Stimulated activated CD8-positive, alpha-beta memory T cell treated with anti-CD3 and anti-CD28 coated beads, Interleukin-2, amount 100 ng/mL, for 1 hour (primary cell): ENCODE data around the gene APOA1.
"Not testable (repeated sequence)": the region's sequence is repeated elsewhere in the genome, so short reads cannot be mapped to it uniquely, and the experiment has no call there.

Experiments
- DNase-seq, 2 donors: peaks; one replicate each; pipeline ENCODE4 v3.0.0-alpha.2; 2020; ENCODE audit warnings: low read depth in 2 of 2

Gene APOA1

DNA sequence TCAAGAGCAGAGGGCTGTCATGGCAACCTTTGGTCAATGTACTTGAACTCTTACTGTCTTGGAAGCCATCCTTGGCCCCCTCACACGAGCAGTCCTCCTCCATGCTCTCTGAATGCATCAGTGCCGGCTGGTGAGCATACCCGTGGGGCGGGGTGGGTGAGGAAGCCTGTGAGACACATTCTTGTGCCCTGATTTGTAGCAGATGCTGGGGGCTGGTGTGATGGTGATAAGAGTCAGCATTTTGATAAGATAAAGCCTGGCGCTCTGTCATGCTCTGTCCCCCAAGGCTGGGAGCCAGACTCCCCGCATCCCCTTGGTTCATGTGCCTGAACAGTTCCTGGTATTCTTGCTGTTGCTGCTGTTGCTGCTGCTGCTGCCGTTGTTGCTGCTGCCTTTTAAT is 20.5 kb upstream of the APOA1 start:
- DNase-seq = no peak

DNA sequence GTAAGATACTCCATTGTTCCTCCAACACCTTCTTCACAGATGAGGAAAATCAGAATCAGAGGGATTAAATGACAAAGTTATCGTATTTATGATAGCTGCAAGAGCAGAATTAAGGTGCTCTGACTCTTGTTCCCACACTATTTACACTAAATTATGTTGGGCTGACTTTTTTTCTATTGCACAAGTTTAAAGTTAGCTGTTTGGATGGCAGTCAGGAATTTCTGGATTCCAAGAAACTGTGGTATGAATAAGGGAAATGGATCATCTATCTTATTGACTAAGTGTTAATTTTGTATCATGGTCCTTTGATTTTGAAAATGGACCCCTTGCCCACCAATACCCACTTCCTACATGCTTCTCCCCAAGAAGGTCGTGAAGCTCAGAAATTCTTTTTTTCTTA is 19.9 kb upstream of the APOA1 start:
- no peak for DNase-seq

DNA sequence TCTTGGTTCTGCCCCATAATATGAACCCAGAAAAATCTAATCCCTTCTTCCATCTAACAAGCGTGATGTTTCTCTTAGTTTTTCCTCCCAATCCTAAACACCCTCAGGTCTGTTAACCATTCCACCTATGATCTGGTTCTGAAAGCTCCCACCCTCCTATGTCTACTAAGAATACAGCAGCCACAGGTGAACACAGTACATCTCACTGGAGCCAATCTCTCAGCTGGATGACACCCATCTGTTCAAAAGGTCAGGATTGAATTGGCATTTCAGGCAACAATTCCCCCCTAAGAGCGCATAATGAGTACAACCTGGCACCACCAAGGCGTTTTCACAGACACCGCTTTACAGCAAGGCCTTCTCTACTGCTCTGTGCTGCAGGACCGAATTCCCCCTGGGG is 19.0 kb upstream of the APOA1 start:
- DNase-seq = no peak

DNA sequence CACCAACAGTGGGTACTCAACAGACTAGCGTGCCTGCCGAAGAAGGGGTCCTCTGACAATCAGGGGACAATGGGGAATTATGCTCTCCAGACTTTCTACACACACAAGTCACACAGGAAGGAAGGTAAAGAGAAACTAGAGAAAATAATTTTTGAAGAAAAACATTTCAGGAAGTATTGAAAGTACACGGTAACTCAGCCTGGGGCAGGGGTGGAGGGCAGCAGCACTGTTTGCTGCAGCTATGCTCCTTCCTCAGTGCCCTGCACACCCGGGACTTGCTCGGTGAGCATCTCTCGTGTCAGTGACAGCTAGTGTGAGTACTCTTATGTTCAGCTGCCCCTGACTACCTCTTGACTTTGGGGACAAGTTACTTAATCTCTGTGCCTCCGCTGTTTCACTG is 18.0 kb upstream of the APOA1 start:
- DNase-seq = no peak

DNA sequence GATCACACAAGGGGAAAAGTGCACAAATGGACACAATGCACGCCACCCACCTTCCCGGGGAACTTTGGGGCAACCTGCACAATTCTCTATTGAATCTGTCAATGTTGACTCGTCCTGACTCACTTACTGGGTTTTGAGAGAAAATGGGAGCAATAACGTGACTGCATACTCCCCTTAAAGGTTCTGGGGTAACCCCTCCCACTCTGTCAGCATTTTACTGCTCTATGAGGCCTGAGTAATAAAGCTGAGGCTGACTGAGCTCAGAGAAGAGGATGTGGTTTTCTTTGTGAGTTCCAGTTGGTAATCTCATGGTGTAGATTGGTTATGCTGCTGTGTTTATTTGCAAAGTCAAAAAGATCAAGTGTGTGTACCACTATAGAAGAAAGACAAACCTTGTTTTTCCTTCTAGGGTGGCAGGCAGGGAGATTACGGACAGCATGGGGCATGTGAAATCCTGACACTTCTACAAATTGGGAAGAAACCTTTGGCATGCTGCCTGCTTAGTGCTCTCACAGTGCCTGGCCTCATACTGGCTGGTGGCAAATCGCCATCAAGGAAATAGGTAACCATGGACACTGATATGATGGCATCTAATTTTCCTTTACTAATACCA is 16.1 kb upstream of the APOA1 start:
- DNase-seq = peak; percentile 13 to 24

DNA sequence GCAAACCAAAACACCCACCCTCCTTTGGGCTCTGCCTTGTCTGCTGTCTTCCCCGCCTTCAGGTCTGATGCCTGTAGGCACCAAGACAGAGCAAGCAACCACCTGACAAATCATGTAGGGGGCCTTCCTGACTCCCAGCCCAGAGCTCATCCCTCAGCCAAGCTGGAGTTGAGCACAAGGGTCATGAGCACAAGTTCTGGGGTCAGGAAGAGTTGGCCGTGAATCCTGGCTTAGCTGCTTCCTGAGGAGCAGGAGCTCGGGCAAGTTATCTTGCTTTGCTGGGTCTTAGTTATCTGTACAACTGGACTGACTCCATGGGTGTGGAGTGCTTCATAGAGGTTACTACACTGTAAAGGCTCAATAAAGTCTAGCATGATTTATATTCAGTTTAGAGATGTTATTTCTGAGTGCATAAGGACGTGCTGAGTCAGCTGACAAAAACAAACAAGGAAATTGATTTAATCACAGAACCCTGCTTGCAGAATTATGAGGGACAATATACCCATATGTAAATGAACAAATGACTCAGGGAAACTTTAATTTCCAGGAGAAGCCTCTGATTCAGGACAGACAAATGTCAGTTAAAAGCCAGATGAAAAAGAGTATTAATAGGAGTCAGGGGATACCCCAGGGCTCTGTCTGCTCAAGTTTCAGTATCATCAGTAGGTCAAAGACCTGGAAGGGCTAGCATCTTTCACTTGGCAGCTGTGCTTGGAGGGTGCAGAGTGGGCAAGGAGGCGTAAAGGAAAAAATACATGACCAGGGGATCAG is 15.0 kb upstream of the APOA1 start:
- DNase-seq = no peak

DNA sequence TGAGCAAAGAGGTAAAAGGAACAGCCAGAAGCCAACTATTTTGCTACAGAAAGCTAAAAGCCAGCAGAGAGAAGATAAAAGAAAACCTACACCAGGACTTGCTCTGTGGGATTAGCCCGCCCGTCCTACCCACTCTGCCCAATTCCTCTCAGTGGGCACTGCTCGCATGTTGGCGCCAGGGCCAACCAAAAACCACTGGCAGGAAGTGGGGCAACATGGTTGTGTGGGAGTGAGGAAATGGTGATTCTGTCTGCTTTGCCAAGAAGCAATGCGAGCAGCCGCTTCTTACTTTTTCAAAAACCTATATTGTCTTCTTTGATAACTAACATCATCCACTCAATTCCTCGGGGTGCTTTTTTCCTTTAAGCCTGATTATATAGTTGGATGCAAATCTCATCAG is 14.2 kb upstream of the APOA1 start:
- DNase-seq = peak; percentile 10 to 20

DNA sequence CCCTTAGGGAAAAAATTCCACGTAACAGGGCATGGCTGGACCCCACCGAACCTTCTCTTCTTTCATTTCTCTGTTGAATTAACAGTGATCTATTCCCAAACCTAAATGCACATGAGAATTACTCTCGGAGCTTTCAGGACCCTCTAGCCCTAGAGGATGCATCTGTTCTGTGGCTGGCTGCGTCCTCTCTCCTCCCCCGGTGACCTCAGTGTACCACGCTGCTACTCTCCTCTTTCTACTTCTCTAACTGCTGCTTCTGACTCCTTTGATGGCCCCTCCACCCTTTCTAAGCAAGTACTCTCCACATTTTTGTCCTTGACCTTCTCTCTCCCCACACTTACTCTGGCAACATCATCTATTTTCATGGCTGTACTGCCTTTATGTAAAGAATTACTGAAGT is 12.1 kb upstream of the APOA1 start:
- no peak for DNase-seq

DNA sequence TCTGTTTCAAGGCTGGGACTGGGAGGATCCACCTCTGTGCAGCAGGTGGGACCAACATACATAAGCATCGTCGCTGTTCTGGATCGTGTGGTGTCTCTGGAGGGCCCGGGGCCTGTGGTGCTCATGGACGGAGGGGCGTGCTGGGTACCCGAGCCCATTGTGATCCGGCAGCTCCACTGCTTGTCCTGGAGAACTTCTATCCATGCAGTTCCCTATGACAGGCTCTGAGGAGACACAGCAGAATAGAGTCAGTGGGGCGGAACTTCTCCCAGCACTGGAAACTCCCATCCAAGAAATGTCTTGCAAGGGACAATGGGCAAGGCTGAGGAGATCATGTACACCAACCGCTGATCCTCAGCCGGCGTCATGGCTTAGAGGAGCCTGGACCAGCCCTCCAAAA is 11.6 kb upstream of the APOA1 start:
- no peak for DNase-seq

DNA sequence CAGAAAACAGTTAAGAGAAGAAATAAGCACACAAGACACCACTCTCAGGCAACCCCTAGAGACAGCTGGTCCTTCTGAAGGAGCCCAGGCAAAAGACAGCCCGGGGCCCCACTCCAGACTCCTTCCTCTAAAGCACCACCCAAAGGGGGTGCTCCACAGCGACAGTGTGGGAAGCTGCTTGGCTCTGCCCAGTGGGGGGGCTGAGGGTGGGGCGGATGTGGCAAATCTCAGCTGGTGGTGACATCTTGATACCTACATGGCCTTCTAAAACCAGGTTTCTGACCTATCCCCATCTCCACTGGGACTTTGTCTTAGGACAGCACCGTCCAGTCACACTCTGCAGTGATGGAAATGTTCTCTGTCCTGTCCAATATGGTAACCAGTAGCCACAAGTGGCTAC is 10.2 kb upstream of the APOA1 start:
- no peak for DNase-seq

DNA sequence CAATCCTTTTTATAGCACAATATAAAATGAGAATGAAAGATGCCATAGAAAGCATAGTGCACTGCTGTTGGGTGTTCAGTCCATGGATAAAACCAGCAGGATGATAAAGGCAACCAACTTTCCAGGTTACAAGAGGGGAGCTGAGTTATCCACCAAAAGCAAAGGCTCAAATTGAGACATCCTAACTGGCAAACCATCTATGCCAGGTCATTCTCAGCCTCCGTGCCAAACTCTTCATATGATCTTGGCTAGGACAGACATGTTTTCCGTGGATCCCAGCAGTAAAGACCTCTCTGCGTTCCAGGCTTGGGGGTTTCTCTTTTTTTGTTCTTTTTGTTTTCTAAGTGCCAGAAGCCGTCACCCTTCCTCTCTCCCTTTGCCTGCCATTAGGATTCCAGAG is 7.3 kb upstream of the APOA1 start:
- no peak for DNase-seq

DNA sequence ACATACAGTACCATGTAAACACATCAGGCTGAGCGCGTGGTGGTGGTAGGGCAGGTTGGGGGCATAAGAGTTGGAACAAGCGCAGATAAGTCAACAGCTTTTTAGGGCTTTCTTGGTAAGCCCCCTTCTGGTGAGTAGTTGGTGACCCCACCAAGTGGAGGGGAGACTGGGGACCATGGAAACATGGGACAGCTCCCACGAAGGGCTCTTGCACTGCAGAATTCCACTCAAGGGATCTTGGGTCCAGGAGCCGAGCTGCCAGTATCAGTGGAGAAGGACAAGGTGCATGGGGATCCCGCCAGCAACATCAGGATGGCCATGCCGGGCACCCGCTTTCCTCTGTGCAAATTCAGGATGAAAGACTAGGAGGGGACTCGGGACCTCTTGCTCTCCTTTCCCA is 6.2 kb upstream of the APOA1 start:
- DNase-seq = no peak

DNA sequence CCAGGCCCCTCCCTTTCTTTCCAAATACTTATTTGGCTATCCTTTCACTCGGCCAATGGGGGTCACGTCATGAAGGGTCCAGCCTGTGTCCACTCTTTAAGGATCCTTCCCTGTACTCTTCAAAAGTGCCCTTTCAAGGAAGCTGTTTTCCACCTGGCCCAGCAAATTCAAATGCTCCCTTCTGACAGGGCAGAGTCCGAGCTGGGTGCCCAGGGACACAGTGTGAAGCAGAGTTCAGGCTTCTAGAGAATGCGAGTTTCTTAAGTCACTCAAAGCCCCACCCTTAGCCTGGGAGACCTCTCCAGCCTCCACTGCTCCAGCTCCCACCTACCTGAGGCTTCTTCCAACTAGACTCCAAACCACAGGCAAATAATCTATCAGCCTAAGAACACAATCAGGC is 5.5 kb upstream of the APOA1 start:
- no peak for DNase-seq

DNA sequence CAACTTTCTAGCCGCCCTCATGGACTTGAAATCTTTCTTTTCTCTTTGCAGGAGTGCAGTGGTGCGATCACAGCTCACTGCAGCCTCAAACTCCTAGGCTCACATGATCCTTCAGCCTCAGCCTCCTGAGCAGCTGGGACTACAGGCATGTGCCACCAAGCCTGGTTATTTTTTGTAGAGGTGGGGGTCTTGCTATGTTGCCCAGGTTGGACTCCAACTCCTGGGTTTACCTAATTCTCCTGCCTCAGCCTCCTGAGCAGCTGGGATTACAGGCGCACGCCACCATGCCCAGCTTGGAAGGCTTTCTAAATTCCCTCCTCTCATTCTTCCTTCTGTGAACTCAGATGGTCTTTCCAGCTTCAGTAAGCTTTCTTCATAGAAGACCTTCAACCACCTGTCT is 4.7 kb upstream of the APOA1 start:
- DNase-seq = no peak

DNA sequence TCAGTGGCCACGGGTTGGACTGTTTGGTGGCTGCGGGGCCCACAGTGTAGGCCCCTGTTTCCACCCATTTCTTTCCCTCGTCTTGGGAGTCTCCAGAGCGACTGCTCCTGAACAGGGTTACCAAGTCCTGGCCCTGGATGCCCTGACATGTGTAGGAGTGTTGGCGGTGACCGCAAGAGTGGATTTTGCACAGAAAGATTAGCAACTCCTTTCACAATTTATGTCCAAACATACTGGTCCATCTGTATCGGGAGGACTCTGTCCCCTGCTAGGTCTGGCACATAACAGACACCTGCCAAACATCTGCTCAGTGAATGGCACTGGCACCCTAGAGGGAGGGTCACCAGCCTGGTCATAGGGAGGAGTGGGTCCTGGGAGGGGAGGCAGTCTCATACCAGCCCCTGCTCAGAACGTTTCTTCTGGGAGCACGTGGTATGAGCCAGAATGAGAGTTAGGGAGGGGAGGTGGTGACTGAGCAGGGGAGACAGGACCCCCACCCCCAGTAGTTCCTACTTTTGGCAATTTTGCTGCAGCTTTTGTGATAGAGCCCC is 3.4 kb upstream of the APOA1 start:
- DNase-seq = no peak

DNA sequence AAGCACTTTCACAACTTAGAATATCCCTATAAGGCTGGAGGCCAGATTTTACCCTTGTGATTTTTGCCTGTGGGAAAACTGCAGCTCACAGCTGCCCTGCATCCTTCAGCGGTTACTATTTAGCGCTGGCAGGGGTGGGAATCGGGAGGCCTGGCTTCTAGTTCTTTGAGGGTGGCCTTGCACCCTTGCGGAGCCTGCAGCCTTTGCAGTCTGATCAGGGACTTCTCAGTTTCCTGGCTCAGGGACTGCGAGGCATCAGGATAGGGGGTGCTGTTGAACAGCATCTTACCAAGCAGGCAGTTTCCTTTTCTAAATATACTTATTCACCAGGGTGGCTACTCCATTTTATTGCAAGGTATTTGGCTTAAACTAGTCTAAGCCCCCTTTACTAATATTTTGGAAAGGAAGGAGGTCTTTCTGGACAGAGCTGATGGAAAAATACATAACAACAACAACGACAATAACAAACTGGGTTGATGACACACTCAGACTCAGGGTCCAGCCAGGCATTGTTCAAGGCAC is 2.9 kb upstream of the APOA1 start:
- DNase-seq = no peak

DNA sequence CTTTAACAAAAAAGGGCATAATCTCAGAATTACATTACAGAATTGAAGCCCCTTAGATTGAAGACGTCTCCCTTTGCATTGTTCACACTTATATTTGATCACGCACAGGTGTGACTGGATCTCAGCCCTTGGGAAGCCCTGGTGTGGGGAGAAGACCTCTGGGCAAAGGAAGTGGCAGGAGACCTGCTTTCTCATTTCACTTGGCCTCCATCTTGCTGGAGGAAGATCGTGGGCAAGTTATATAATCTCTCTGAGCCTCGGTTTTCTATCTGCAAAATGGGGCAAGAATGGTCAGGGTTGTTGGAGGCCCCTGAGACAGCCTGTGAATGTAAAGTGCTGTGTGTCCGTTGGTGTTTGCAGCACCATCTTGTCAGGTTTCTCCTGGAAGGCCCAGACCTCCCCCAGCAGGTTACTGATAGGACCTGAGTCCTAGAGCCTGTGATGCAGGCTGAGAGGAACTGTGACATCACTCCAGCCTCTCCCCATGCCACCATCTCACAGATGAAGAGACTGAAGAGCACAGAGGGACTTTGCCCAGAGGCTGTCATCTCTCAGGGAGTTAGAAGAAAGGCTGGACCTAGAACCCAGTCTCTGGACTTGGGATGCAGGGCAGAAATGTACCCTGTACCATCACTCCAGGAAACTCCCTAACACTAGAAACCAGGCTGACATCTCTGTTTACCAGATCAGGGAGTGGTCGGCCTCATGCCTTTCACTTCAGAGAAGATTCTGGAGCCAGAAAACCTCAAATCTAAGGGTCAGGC is 1.1 kb upstream of the APOA1 start:
- no peak for DNase-seq

DNA sequence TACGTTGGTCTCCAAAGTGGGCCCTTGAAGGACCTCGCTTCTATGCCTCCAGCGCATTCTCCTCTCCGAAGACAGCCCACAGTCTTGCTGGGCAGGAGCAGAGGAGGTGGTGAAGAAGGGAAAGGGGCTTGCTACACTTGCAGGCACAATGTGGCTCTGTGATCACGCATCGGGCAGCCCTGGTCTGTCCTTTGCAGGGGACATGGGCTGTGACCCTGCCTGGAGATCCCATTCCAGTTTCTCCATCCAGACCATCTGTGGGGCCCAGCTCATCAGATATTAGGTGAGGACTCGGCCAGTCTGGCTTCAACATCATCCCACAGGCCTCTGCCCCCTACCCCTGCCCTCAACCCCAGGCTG is 810 bp downstream of the APOA1 start:
- no peak for DNase-seq

DNA sequence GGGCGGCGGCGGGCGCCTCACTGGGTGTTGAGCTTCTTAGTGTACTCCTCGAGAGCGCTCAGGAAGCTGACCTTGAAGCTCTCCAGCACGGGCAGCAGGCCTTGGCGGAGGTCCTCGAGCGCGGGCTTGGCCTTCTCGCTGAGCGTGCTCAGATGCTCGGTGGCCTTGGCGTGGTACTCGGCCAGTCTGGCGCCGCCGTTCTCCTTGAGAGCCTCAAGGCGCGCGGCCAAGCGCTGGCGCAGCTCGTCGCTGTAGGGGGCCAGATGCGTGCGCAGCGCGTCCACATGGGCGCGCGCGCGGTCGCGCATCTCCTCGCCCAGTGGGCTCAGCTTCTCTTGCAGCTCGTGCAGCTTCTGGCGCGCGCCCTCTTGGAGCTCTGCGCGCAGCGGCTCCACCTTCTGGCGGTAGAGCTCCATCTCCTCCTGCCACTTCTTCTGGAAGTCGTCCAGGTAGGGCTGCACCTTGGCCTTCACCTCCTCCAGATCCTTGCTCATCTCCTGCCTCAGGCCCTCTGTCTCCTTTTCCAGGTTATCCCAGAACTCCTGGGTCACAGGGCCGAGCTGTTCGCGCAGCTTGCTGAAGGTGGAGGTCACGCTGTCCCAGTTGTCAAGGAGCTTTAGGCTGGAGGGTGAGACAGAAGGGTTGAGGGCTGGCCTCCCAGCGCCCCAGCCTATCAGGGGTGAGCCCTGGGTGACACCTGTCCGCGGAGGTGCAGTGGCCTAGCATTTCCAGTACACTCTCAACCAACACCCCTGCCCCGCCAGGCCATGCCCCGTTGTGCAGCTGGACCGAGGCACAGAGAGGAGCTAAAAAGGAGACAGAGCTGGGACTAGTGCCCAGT is 1.4 kb downstream of the APOA1 start:
- peak; percentile 55 to 64 for DNase-seq

DNA sequence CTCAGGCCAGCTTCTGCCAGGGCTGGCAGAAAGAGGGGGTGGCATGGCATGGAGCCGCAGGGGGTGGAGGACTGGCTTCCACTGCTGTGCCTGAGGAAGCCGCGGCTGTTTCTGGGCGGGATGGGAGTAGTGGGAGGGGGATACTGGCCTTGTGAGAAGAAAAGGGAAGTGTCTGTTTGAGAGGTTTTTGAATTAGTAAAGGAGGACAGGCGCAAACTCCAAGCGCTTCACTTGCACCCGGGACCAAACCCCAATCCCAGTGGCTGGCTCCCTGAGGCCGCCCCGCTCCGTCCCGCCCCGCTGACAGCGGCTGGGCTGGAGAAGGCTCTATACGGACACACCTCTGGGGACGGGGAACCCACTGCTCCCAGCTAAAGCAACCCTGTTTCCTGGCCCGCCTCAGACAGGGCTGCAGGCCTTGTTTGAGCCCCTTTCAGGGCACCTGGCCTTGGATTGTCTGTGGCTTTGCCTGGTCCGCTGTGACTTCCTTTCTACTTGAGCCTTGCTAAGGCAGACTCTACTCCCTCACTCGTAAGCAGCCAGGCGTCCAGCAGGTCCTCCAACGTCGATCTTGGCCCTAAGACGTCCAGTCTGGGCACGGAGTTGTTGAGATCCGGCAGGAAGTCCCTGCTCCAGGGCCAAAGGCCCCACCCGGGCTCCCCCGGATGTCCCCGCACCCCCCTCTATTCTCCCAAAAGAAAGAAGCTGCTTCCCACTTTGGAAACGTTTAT is 2.2 kb downstream of the APOA1 start:
- DNase-seq = no peak

DNA sequence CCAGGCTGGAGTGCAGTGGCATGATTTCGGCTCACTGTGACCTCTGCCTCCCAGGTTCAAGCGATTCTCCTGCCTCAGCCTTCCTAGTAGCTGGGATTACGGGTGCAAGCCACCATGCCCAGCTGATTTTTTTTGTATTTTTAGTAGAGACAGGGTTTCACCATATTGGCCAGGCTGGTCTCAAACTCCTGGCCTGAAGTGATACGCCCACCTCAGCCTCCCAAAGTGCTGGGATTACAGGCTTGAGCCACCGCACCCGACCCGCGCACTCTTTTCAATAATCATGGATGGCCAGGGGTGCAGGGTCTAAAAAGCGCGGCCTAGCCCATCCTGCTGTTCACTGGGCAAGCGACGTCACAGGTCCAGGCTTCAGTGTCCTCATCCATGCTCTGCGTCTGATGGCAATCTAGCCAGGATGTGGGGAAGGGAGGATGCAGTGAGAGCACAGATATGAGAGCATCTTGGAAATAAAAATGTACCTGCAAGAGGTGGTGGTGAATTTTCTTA is 2.8 kb downstream of the APOA1 start:
- DNase-seq = not testable (repeated sequence)
